Right kidney (tissue), 1 donor: ENCODE measurements around the gene PHF21B.
"Not testable (repeated sequence)": the region's sequence is repeated elsewhere in the genome, so short reads cannot be mapped to it uniquely, and the experiment has no call there.

Experiments used
- DNase-seq: peaks from one replicate; pipeline ENCODE4 v3.0.0-alpha.2; 2016

PHF21B gene

GRCh38 chr22:44961682-44962081 lies 48.1 kb downstream of the PHF21B start:
- DNase-seq: not testable (repeated sequence)

- DNase-seq: peak; percentile 51
These were observed 52.7 kb downstream of the PHF21B start for GRCh38 chr22:44956840-44957767.

- DNase-seq: no peak
These were observed 54.7 kb downstream of the PHF21B start for GRCh38 chr22:44955102-44955501.

GRCh38 chr22:44954149-44954548 lies 55.7 kb downstream of the PHF21B start:
- DNase-seq: no peak

GRCh38 chr22:44952863-44953746 lies 56.7 kb downstream of the PHF21B start:
- DNase-seq: no peak

GRCh38 chr22:44951510-44951816 lies 58.3 kb downstream of the PHF21B start:
- DNase-seq: no peak

- no peak for DNase-seq
These were observed 58.8 kb downstream of the PHF21B start for GRCh38 chr22:44950806-44951509.

- DNase-seq: no peak
These were observed 62.0 kb downstream of the PHF21B start for GRCh38 chr22:44947846-44948245.

GRCh38 chr22:44947049-44947448 lies 62.8 kb downstream of the PHF21B start:
- no peak for DNase-seq

- DNase-seq: peak; percentile 47
These were observed 64.8 kb downstream of the PHF21B start for GRCh38 chr22:44944883-44945601.

GRCh38 chr22:44943701-44944324 lies 66.0 kb downstream of the PHF21B start:
- no peak for DNase-seq

- DNase-seq: no peak
These were observed 66.7 kb downstream of the PHF21B start for GRCh38 chr22:44942979-44943700.

GRCh38 chr22:44942056-44942455 lies 67.7 kb downstream of the PHF21B start:
- no peak for DNase-seq

GRCh38 chr22:44941207-44941606 lies 68.6 kb downstream of the PHF21B start:
- no peak for DNase-seq

GRCh38 chr22:44940130-44940529 lies 69.7 kb downstream of the PHF21B start:
- DNase-seq: no peak

- DNase-seq: no peak
These were observed 70.4 kb downstream of the PHF21B start for GRCh38 chr22:44939451-44939850.

- no peak for DNase-seq
These were observed 70.9 kb downstream of the PHF21B start for GRCh38 chr22:44938886-44939285.

GRCh38 chr22:44937216-44937615 lies 72.6 kb downstream of the PHF21B start:
- no peak for DNase-seq

GRCh38 chr22:44936201-44936600 lies 73.6 kb downstream of the PHF21B start:
- DNase-seq: no peak

- DNase-seq: no peak
These were observed 74.1 kb downstream of the PHF21B start for GRCh38 chr22:44935724-44936123.

GRCh38 chr22:44934454-44934735 lies 75.4 kb downstream of the PHF21B start:
- DNase-seq: no peak
